RWPE1 (cell line): ENCODE results near the gene PPP2R5B.

ENCODE experiments used
- CTCF ChIA-PET: fragments of 350-600 bp; sonication (Branson Sonifier 250); formaldehyde crosslinking; extraction: SDS; loops from one replicate; lab custom pipeline; 2021; lab: Yijun Ruan, JAX
- POLR2A ChIA-PET: fragments of 400-600 bp; formaldehyde crosslinking; extraction: SDS; loops from one replicate; lab custom pipeline; 2020; ENCODE audit warnings: antibody characterized with exemption; ENCODE audit not compliant: low non-redundant PET; lab: Yijun Ruan, JAX
- DNase-seq: peaks from one replicate; pipeline ENCODE4 v3.0.0; 2012; ENCODE audit warnings: low spot score
- H3K27ac ChIP-seq: fragments of 450-650 bp; 2 replicates; pipeline ENCODE4 v1.5.1; 2017
- CTCF ChIP-seq: fragments of 450-650 bp; conservative IDR thresholded peaks from 2 replicates; pipeline ENCODE4 v1.5.1; 2017; ENCODE audit warnings: low read depth, mild to moderate bottlenecking

PPP2R5B gene

GRCh38 chr11:64878223-64878493 lies 46.3 kb upstream of the PPP2R5B start:
- DNase-seq: no peak
- TF ChIP-seq CTCF: no peak
- CTCF ChIA-PET: interaction anchor here (0.7 to 1.8 kb wide), 11 partner anchors 10 to 303 kb away, joined by 3 to 6 read pairs (median 4); partner anchors contain the start of genes ARL2 and CAPN1
- POLR2A ChIA-PET: interaction anchor here (2.0 to 2.5 kb wide), 2 partner anchors 24 to 31 kb away, joined by 6 to 7 read pairs; no protein-coding TSS in a partner anchor
- peak overlapping the region; percentile 86 for H3K27ac ChIP-seq

DNA sequence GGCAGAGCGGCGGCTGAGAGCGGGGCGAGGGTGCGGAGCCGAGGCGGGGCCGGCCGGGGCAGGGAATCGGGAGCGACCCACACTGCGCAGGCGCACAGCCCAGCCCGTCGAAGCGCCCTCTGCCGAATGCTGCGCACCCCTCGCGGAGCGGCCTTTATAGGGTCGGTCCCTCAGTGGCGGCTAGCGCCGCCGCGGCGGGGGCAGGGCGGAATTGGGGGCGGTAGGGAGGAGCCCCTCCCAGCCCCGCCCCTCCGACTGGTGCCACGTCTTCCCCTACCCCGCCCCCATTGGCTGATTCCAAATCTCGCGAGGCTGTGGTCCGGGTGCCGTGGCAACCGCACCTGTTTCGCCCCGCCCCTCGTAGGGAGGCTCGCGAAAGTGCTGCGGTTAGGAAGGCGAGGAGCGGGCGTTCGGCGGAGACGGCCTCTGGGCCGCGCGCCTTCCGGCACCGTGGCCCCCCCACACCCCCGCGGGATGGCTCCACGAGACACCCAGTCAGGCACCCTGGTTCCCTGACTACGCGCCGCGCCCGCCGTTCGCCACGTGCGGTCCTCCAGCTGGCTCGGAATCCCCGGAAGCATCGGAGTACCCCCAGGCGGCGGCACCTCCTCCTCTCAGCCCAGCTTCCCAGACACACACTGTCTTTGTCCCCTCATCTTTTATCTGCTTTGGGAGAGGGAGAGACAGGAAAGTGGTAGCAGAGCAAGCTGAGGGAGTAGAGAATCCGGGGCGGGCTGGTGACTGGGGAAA lies 45.8 kb upstream of the PPP2R5B start, which contains the start of gene EHD1:
TSS of gene EHD1 (minus strand) at position 128 of the 750 bp plus-strand sequence. CDS start 157 bp downstream, outside the sequence.
- peak; percentile 69 for TF ChIP-seq CTCF
- ChIA-PET CTCF (interaction anchor here (0.6 to 1.8 kb wide), 12 partner anchors 9 to 450 kb away, joined by 3 to 6 read pairs (median 3); partner anchors contain the start of genes ARL2 and CAPN1), POLR2A (interaction anchor here (0.6 to 2.0 kb wide), 2 partner anchors 31 to 33 kb away, joined by 3 to 6 read pairs; no protein-coding TSS in a partner anchor)
- DNase-seq: peak; percentile 99
- peak within 1 kb of the TSS; percentile 86 for H3K27ac ChIP-seq

GRCh38 chr11:64879244-64879900 lies 45.1 kb upstream of the PPP2R5B start:
- ChIA-PET POLR2A (interaction anchor here (0.6 kb wide), 1 partner anchor 33 kb away, joined by 3 read pairs; no protein-coding TSS in a partner anchor), CTCF (interaction anchor here (0.6 to 1.4 kb wide), 5 partner anchors 9 to 449 kb away, joined by 3 to 4 read pairs (median 3); partner anchors contain the start of gene ARL2)
- H3K27ac ChIP-seq: peak overlapping the region; percentile 86
- no peak for DNase-seq
- TF ChIP-seq CTCF: no peak

DNA sequence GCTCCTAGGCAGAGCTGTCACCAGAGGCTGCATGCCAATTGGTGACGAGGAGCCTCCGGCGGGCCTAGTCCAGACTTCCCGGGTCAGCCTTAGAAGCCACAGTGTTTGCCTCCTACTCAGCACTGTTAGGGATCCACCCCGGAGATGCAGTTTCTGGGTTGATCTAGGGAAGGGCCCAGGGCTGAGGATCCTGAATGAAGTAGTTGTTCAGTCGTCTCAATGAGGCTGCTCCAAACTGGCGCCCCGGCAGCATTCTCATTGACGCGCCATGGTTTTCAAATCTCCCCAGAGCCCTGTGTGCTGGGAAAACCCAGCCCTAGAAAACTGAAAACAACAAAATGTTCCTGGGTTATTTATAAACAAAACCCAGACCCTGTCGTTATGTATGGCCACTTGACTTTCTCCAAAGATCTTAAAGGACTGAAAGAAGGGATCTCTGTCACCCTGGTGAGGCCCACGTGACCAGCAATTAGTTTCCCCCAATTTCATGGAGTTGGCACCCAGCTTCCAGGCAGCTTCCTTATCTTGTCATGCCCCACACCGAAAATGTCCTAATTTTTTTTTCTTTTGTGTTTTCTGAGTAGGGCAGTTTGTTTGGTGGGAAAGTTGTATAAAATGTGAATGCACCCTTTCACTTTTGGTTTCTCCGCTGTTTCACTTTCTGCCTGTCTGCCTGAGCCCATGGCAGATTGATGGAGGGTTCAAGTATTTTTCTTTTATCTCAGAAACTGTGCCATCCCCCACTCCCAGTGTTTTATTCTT lies 44.1 kb upstream of the PPP2R5B start:
- POLR2A ChIA-PET: no interaction called here
- H3K27ac ChIP-seq: no peak overlapping the region
- DNase-seq: no peak
- TF ChIP-seq CTCF: no peak
- CTCF ChIA-PET: interaction anchor here (0.6 to 3.0 kb wide), 4 partner anchors 11 to 147 kb away, joined by 3 to 10 read pairs (median 4); partner anchors contain the start of gene SNX15

DNA sequence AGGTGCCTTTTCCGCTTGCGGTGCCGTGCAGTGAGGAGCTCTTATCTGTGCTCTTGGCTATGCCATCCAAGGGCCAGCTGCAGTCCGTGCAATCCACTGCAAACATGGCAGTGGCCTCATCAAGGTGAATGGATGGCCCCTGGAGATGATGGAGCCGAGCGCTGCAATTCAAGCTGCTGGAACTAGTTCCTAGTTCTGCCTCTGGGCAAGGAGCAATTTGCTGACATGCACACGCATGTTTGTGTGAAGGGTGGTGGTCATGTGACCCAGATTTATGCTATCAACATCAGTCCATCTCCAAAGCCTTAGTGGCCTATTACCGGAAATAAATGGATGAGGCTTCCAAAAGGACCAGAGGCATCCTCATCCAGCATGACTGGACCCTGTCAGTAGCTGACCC lies 43.0 kb upstream of the PPP2R5B start:
- H3K27ac ChIP-seq: peak overlapping the region; percentile 20; the same call in 1 of the 2 replicates
- TF ChIP-seq CTCF: no peak
- ChIA-PET POLR2A (no interaction called here), CTCF (interaction anchor here (0.5 to 3.0 kb wide), 5 partner anchors 12 to 115 kb away, joined by 3 to 10 read pairs (median 4); partner anchors contain the start of gene BATF2)
- DNase-seq: peak; percentile 40
